SK-N-SH treated with all-trans-retinoic acid at 6 μM for 48 hours (cell line): ENCODE data around the gene GBF1.

ENCODE experiments used
- ATAC-seq: fragments of 200-7000 bp; cut with Tn5 transposase; 3 replicates; pipeline ENCODE4 v1.9.1; 2020; ENCODE audit warnings: mild to moderate bottlenecking, moderate library complexity
- ARNTL ChIP-seq: fragments of 450-650 bp; formaldehyde crosslinking; IDR thresholded peaks from 2 replicates; pipeline ENCODE4 v1.5.0; 2020; ENCODE audit warnings: low read depth, mild to moderate bottlenecking, moderate library complexity, borderline replicate concordance
- BACH2 ChIP-seq: fragments of 250-450 bp; sonication (Bioruptor Pico); IDR thresholded peaks from 2 replicates; pipeline ENCODE4 v1.9.0; 2021; ENCODE audit warnings: mild to moderate bottlenecking, borderline replicate concordance
- CSDC2 ChIP-seq: fragments of 250-450 bp; sonication (Bioruptor Pico); IDR thresholded peaks from 2 replicates; pipeline ENCODE4 v1.5.0; 2020; ENCODE audit warnings: mild to moderate bottlenecking, moderate library complexity
- ESRRG ChIP-seq: fragments of 250-450 bp; sonication (Bioruptor Pico); IDR thresholded peaks from 2 replicates; pipeline ENCODE4 v1.6.1; 2021; ENCODE audit warnings: mild to moderate bottlenecking
- GLIS3 ChIP-seq: fragments of 250-450 bp; sonication (Bioruptor Pico); IDR thresholded peaks from 2 replicates; pipeline ENCODE4 v1.5.0; 2020; ENCODE audit warnings: mild to moderate bottlenecking, moderate library complexity
- ISL1 ChIP-seq: fragments of 250-450 bp; sonication (Bioruptor Pico); IDR thresholded peaks from 2 replicates; pipeline ENCODE4 v2.1.2; 2022; ENCODE audit warnings: mild to moderate bottlenecking, moderate library complexity
- OSR1 ChIP-seq: fragments of 250-450 bp; sonication (Bioruptor Pico); IDR thresholded peaks from 2 replicates; pipeline ENCODE4 v1.8.0; 2022; ENCODE audit warnings: moderate library complexity, mild to moderate bottlenecking, inconsistent platforms
- POU6F1 ChIP-seq: fragments of 250-450 bp; sonication (Bioruptor Pico); IDR thresholded peaks from 2 replicates; pipeline ENCODE4 v1.8.0; 2021; ENCODE audit warnings: low read depth, mild to moderate bottlenecking, moderate library complexity, borderline replicate concordance
- RARB ChIP-seq: fragments of 250-450 bp; sonication (Bioruptor Pico); IDR thresholded peaks from 2 replicates; pipeline ENCODE4 v1.8.0; 2021; ENCODE audit warnings: mild to moderate bottlenecking, moderate library complexity
- TCF4 ChIP-seq: fragments of 250-450 bp; sonication (Bioruptor Pico); IDR thresholded peaks from 2 replicates; pipeline ENCODE4 v1.8.0; 2021; ENCODE audit warnings: mild to moderate bottlenecking, moderate library complexity, borderline replicate concordance
- TOX ChIP-seq: fragments of 250-450 bp; sonication (Bioruptor Pico); IDR thresholded peaks from 2 replicates; pipeline ENCODE4 v1.8.0; 2021; ENCODE audit warnings: mild to moderate bottlenecking, moderate library complexity, borderline replicate concordance
- TSHZ2 ChIP-seq: fragments of 250-450 bp; sonication (Bioruptor Pico); IDR thresholded peaks from 2 replicates; pipeline ENCODE4 v1.5.0; 2020; ENCODE audit warnings: mild to moderate bottlenecking, moderate library complexity
- ZC3H10 ChIP-seq: fragments of 250-450 bp; sonication (Bioruptor Pico); IDR thresholded peaks from 2 replicates; pipeline ENCODE4 v1.5.1; 2021; ENCODE audit warnings: mild to moderate bottlenecking, moderate library complexity
- ZFP30 ChIP-seq: fragments of 450-650 bp; formaldehyde crosslinking; IDR thresholded peaks from 2 replicates; pipeline ENCODE4 v1.5.0; 2022; ENCODE audit warnings: mild to moderate bottlenecking, moderate library complexity
- ZNF565 ChIP-seq: fragments of 450-650 bp; formaldehyde crosslinking; conservative IDR thresholded peaks from 2 replicates; pipeline ENCODE4 v1.5.0; 2020; ENCODE audit warnings: low read depth, mild to moderate bottlenecking, moderate library complexity
- ZNF70 ChIP-seq: fragments of 450-650 bp; formaldehyde crosslinking; IDR thresholded peaks from 2 replicates; pipeline ENCODE4 v1.5.0; 2020; ENCODE audit warnings: mild to moderate bottlenecking, moderate library complexity
- ZNF8 ChIP-seq: fragments of 450-650 bp; formaldehyde crosslinking; IDR thresholded peaks from 2 replicates; pipeline ENCODE4 v1.5.0; 2020; ENCODE audit warnings: mild to moderate bottlenecking, moderate library complexity
- TF ChIP-seq, protein P1 (sequence below): fragments of 250-450 bp; sonication (Bioruptor Pico); IDR thresholded peaks from 2 replicates; pipeline ENCODE4 v1.5.1; 2021; ENCODE audit warnings: mild to moderate bottlenecking, moderate library complexity
- TF ChIP-seq, protein P2 (sequence below): fragments of 250-450 bp; sonication (Bioruptor Pico); IDR thresholded peaks from 2 replicates; pipeline ENCODE4 v1.5.1; 2020; ENCODE audit warnings: low read depth, mild to moderate bottlenecking, moderate library complexity

GBF1 gene

GRCh38 chr10:102261842-102262241 lies 16.5 kb downstream of the GBF1 start:
- no peak for ATAC-seq
- TF ChIP-seq POU6F1 (CRISPR knock-in tag), result no peak
- no peak for TF ChIP-seq ZNF8 (CRISPR knock-in tag)
- no peak for TF ChIP-seq GLIS3 (CRISPR knock-in tag)
- TF ChIP-seq ZFP30, result no peak
- TF ChIP-seq, protein P1, sequence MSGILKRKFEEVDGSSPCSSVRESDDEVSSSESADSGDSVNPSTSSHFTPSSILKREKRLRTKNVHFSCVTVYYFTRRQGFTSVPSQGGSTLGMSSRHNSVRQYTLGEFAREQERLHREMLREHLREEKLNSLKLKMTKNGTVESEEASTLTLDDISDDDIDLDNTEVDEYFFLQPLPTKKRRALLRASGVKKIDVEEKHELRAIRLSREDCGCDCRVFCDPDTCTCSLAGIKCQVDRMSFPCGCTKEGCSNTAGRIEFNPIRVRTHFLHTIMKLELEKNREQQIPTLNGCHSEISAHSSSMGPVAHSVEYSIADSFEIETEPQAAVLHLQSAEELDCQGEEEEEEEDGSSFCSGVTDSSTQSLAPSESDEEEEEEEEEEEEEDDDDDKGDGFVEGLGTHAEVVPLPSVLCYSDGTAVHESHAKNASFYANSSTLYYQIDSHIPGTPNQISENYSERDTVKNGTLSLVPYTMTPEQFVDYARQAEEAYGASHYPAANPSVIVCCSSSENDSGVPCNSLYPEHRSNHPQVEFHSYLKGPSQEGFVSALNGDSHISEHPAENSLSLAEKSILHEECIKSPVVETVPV (CRISPR knock-in tag), result no peak
- no peak for TF ChIP-seq ZC3H10 (CRISPR knock-in tag)
- no peak for TF ChIP-seq ZNF70
- TF ChIP-seq CSDC2 (CRISPR knock-in tag), result no peak
- TF ChIP-seq TCF4 (CRISPR knock-in tag), result no peak
- TF ChIP-seq BACH2 (CRISPR knock-in tag), result no peak
- TF ChIP-seq ARNTL (CRISPR knock-in tag), result no peak
- TF ChIP-seq TOX, result no peak
- TF ChIP-seq, all 23 proteins: peak for 0

- ATAC-seq, result no peak
- no peak for TF ChIP-seq TSHZ2 (CRISPR knock-in tag)
- TF ChIP-seq TOX, result no peak
- no peak for TF ChIP-seq ISL1 (CRISPR knock-in tag)
- no peak for TF ChIP-seq BACH2 (CRISPR knock-in tag)
- no peak for TF ChIP-seq RARB
- TF ChIP-seq ZNF70, result no peak
- no peak for TF ChIP-seq ZC3H10 (CRISPR knock-in tag)
- TF ChIP-seq POU6F1 (CRISPR knock-in tag), result no peak
- TF ChIP-seq, protein P2, sequence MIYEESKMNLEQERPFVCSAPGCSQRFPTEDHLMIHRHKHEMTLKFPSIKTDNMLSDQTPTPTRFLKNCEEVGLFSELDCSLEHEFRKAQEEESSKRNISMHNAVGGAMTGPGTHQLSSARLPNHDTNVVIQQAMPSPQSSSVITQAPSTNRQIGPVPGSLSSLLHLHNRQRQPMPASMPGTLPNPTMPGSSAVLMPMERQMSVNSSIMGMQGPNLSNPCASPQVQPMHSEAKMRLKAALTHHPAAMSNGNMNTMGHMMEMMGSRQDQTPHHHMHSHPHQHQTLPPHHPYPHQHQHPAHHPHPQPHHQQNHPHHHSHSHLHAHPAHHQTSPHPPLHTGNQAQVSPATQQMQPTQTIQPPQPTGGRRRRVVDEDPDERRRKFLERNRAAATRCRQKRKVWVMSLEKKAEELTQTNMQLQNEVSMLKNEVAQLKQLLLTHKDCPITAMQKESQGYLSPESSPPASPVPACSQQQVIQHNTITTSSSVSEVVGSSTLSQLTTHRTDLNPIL (CRISPR knock-in tag), result no peak
- no peak for TF ChIP-seq ZNF8 (CRISPR knock-in tag)
- TF ChIP-seq ZFP30, result no peak
- TF ChIP-seq ARNTL (CRISPR knock-in tag), result no peak
Measured at GRCh38 chr10:102262744-102263370, 17.5 kb downstream of the GBF1 start.

GRCh38 chr10:102264371-102264770 lies 19.0 kb downstream of the GBF1 start:
- TF ChIP-seq GLIS3 (CRISPR knock-in tag), result no peak
- TF ChIP-seq TSHZ2 (CRISPR knock-in tag), result no peak
- no peak for TF ChIP-seq ESRRG (CRISPR knock-in tag)
- TF ChIP-seq RARB, result no peak
- no peak for TF ChIP-seq BACH2 (CRISPR knock-in tag)
- TF ChIP-seq ARNTL (CRISPR knock-in tag), result no peak
- TF ChIP-seq ZNF70, result no peak
- no peak for TF ChIP-seq ZC3H10 (CRISPR knock-in tag)
- TF ChIP-seq ZNF565, result no peak
- no peak for TF ChIP-seq TCF4 (CRISPR knock-in tag)
- TF ChIP-seq OSR1, result no peak
- no peak for TF ChIP-seq ISL1 (CRISPR knock-in tag)
- TF ChIP-seq TOX, result no peak
- TF ChIP-seq POU6F1 (CRISPR knock-in tag), result no peak
- no peak for ATAC-seq
